Tibial nerve (tissue), 4 donors: ENCODE results near the gene ZNF254.

Experiments
- EP300 ChIP-seq, 2 donors: sonication (generic); formaldehyde crosslinking; IDR thresholded peaks; one replicate each; pipeline ENCODE4 v1.6.1; 2017; ENCODE audit warnings: antibody characterized with exemption in 2 of 2, mild to moderate bottlenecking in 1 of 2
- POLR2A ChIP-seq, 2 donors: fragments of 450-650 bp; IDR thresholded peaks; one replicate each; pipeline ENCODE4 v1.6.1; 2017; ENCODE audit warnings: antibody characterized with exemption in 2 of 2, mild to moderate bottlenecking in 2 of 2, moderate library complexity in 2 of 2
- TF ChIP-seq, protein P1 (sequence below), 5 experiments: fragments of 200-600 bp in 3 of 5; fragments of 450-650 bp in 2 of 5; sonication (generic) in 3 of 5; IDR thresholded peaks; one replicate each; pipeline ENCODE4 v1.5.1; 2016 to 2019; ENCODE audit warnings: antibody characterized with exemption in 5 of 5, mild to moderate bottlenecking in 3 of 5, moderate library complexity in 2 of 5

GRCh38 chr19:24073807-24074206 is 13.2 kb upstream of the ZNF254 start:
- TF ChIP-seq, protein P1, sequence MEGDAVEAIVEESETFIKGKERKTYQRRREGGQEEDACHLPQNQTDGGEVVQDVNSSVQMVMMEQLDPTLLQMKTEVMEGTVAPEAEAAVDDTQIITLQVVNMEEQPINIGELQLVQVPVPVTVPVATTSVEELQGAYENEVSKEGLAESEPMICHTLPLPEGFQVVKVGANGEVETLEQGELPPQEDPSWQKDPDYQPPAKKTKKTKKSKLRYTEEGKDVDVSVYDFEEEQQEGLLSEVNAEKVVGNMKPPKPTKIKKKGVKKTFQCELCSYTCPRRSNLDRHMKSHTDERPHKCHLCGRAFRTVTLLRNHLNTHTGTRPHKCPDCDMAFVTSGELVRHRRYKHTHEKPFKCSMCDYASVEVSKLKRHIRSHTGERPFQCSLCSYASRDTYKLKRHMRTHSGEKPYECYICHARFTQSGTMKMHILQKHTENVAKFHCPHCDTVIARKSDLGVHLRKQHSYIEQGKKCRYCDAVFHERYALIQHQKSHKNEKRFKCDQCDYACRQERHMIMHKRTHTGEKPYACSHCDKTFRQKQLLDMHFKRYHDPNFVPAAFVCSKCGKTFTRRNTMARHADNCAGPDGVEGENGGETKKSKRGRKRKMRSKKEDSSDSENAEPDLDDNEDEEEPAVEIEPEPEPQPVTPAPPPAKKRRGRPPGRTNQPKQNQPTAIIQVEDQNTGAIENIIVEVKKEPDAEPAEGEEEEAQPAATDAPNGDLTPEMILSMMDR (IDR thresholded peaks at IDR 0.05), result no peak
- TF ChIP-seq POLR2A (IDR thresholded peaks at IDR 0.05), result no peak
- TF ChIP-seq EP300 (IDR thresholded peaks at IDR 0.05), result no peak
